Neural cell (in vitro differentiated cells): Measurements from ENCODE around the gene TMUB1. TPM values are rescaled to one million over a fixed set of nuclear protein-coding genes. Genes with fewer than 3 reads are reported as not detected.

Experiments
- H2AFZ ChIP-seq: fragments of 200-600, 300-800 bp; sonication (generic), shearing (Covaris generic); 2 replicates; pipeline ENCODE4 v1.6.0; 2014; ENCODE audit warnings: low read depth, mild to moderate bottlenecking, antibody characterized with exemption, low read length, moderate library complexity
- H3F3A ChIP-seq: fragments of 200-600 bp; shearing (Covaris generic); 2 replicates; pipeline ENCODE4 v1.6.1; 2016; ENCODE audit warnings: mild to moderate bottlenecking, moderate library complexity, mixed read lengths, antibody characterized with exemption, low read length; ENCODE audit not compliant: insufficient read depth, poor library complexity, severe bottlenecking
- H3K27ac ChIP-seq: fragments of 200-600, 300-800 bp; sonication (generic), shearing (Covaris generic); 2 replicates; pipeline ENCODE4 v1.5.1; 2014; ENCODE audit warnings: mild to moderate bottlenecking, low read length, moderate library complexity
- H3K27me3 ChIP-seq: fragments of 300-800, 200-600 bp; sonication (generic), shearing (Covaris generic); 2 replicates; pipeline ENCODE4 v1.6.0; 2014; ENCODE audit warnings: mild to moderate bottlenecking, low read depth, low read length, moderate library complexity; ENCODE audit not compliant: insufficient read depth
- H3K36me3 ChIP-seq: fragments of 300-800, 200-600 bp; sonication (generic), shearing (Covaris generic); 2 replicates; pipeline ENCODE4 v1.5.1; 2014; ENCODE audit warnings: mild to moderate bottlenecking, antibody characterized with exemption, low read length, moderate library complexity; ENCODE audit not compliant: insufficient read depth
- H3K4me2 ChIP-seq: fragments of 300-800, 200-600 bp; sonication (generic), shearing (Covaris generic); 2 replicates; pipeline ENCODE4 v1.6.0; 2014; ENCODE audit warnings: mild to moderate bottlenecking, low read length
- H3K4me3 ChIP-seq: fragments of 300-800, 200-600 bp; sonication (generic), shearing (Covaris generic); 2 replicates; pipeline ENCODE4 v1.5.1; 2014; ENCODE audit warnings: mild to moderate bottlenecking, low read length, moderate library complexity
- H3K79me2 ChIP-seq: fragments of 200-600 bp; shearing (Covaris generic); replicated peaks from 2 replicates; pipeline ENCODE4 v1.6.0; 2014; ENCODE audit warnings: mild to moderate bottlenecking, low read length, moderate library complexity; ENCODE audit not compliant: insufficient read depth
- H3K9ac ChIP-seq: fragments of 300-800, 200-600 bp; sonication (generic), shearing (Covaris generic); 2 replicates; pipeline ENCODE4 v1.6.1; 2016; ENCODE audit warnings: mild to moderate bottlenecking, low read length, mixed read lengths
- H3K9me2 ChIP-seq: fragments of 200-600 bp; shearing (Covaris generic); 2 replicates; pipeline ENCODE4 v1.6.1; 2016; ENCODE audit warnings: mild to moderate bottlenecking, low read length, mixed read lengths; ENCODE audit not compliant: insufficient read depth
- H3K9me3 ChIP-seq: fragments of 200-600, 300-800 bp; sonication (generic), shearing (Covaris generic); 2 replicates; pipeline ENCODE4 v1.6.1; 2016; ENCODE audit warnings: mild to moderate bottlenecking, mixed run types, low read length, moderate library complexity, mixed read lengths
- H4K20me1 ChIP-seq: fragments of 200-600 bp; shearing (Covaris generic); 2 replicates; pipeline ENCODE4 v1.6.1; 2016; ENCODE audit warnings: mild to moderate bottlenecking, mixed run types; ENCODE audit not compliant: insufficient read depth
- CTCF ChIP-seq: fragments of 450-650 bp; IDR thresholded peaks from 2 replicates; pipeline ENCODE4 v1.5.1; 2014; ENCODE audit warnings: antibody characterized with exemption, mild to moderate bottlenecking, moderate library complexity; ENCODE audit not compliant: poor library complexity, severe bottlenecking
- EP300 ChIP-seq: fragments of 450-650 bp; conservative IDR thresholded peaks from 2 replicates; pipeline ENCODE4 v1.6.1; 2014; ENCODE audit warnings: antibody characterized with exemption, mild to moderate bottlenecking, moderate library complexity; ENCODE audit not compliant: poor library complexity, severe bottlenecking
- EZH2 ChIP-seq: fragments of 200-600, 300-800 bp; shearing (Covaris generic), sonication (generic); IDR thresholded peaks from 2 replicates; pipeline ENCODE4 v1.6.1; 2014; ENCODE audit warnings: antibody characterized with exemption, low read length, borderline replicate concordance, mild to moderate bottlenecking; ENCODE audit not compliant: insufficient read depth, poor library complexity, severe bottlenecking
- MXI1 ChIP-seq: fragments of 450-650 bp; conservative IDR thresholded peaks from 2 replicates; pipeline ENCODE4 v1.6.1; 2014; ENCODE audit warnings: antibody characterized with exemption, mild to moderate bottlenecking; ENCODE audit not compliant: poor library complexity, severe bottlenecking
- POLR2AphosphoS5 ChIP-seq: IDR thresholded peaks from 2 replicates; pipeline ENCODE4 v1.6.1; 2012
- RAD21 ChIP-seq: fragments of 450-650 bp; conservative IDR thresholded peaks from 2 replicates; pipeline ENCODE4 v1.6.1; 2014; ENCODE audit warnings: antibody characterized with exemption, mild to moderate bottlenecking, moderate library complexity
- REST ChIP-seq: IDR thresholded peaks from 2 replicates; pipeline ENCODE4 v1.6.1; 2012; ENCODE audit warnings: borderline replicate concordance
- SMC3 ChIP-seq: fragments of 450-650 bp; conservative IDR thresholded peaks from 2 replicates; pipeline ENCODE4 v1.6.1; 2014; ENCODE audit warnings: antibody characterized with exemption, mild to moderate bottlenecking, moderate library complexity; ENCODE audit not compliant: poor library complexity
- TAF1 ChIP-seq: IDR thresholded peaks from 2 replicates; pipeline ENCODE4 v1.6.1; 2012; ENCODE audit warnings: low read depth
- polyA minus RNA-seq: library from RNA; depleted of rRNA, polyadenylated mRNA; stranded (reverse); fragments of >200 nt; gene quantifications from 2 replicates; pipeline ENCODE4 v1.2.3, GENCODE V29; 2014
- polyA plus RNA-seq: library from polyadenylated mRNA; depleted of rRNA; stranded (reverse); fragments of >200 nt; gene quantifications from 2 replicates; pipeline ENCODE4 v1.2.3, GENCODE V29; 2014

Gene TMUB1
- 35.2 and 43.9 TPM in 2 replicates for polyA plus RNA-seq
- 12.5 and 13.4 TPM in 2 replicates for polyA minus RNA-seq

- H2AFZ ChIP-seq, result peak within 1 kb of the TSS; percentile 40
- H3K9ac ChIP-seq, result peak within 1 kb of the TSS; percentile 75
- peaks cover under 1% of the 10 kb centered on the region for H3F3A ChIP-seq
- no peaks in the 10 kb centered on the region for H3K36me3 ChIP-seq
- peak within 1 kb of the TSS; percentile 23 for H3K27ac ChIP-seq
- H3K27me3 ChIP-seq, result no peaks in the 10 kb centered on the region
- peak; percentile 24 for TF ChIP-seq POLR2AphosphoS5
- peak; percentile 21 for TF ChIP-seq CTCF
- TF ChIP-seq MXI1, result peak; percentile 93
- no peak for TF ChIP-seq EZH2
- TF ChIP-seq SMC3, result no peak
- H3K4me2 ChIP-seq, result peak within 1 kb of the TSS; percentile 56
- peak within 1 kb of the TSS; percentile 79 for H3K4me3 ChIP-seq
- H3K9me2 ChIP-seq, result no peaks in the 10 kb centered on the region
- no peaks in the 10 kb centered on the region for H3K9me3 ChIP-seq
- peaks cover 8% of the 10 kb centered on the region for H4K20me1 ChIP-seq
- peaks cover 19% of the 10 kb centered on the region for H3K79me2 ChIP-seq
Observed at GRCh38 chr7:151083071-151083823, at the start of gene TMUB1. Gene TMUB1 (minus strand): TSS chr7:151083493. CDS start chr7:151082563, 930 bp downstream.

- TF ChIP-seq REST, result no peak
- TF ChIP-seq CTCF, result no peak
- TF ChIP-seq POLR2AphosphoS5, result no peak
- TF ChIP-seq EP300, result no peak
- no peak for TF ChIP-seq MXI1
- TF ChIP-seq SMC3, result no peak
- TF ChIP-seq RAD21, result no peak
- no peak for TF ChIP-seq EZH2
- no peak for TF ChIP-seq TAF1
- Histone ChIP-seq H2AFZ (no peak overlapping the region), H3K9ac (no peak overlapping the region), H3K9me2 (no peaks in the 10 kb centered on the region), H4K20me1 (no peaks in the 10 kb centered on the region), H3K4me2 (no peak overlapping the region), H3K9me3 (no peaks in the 10 kb centered on the region), H3K27me3 (no peaks in the 10 kb centered on the region), H3K36me3 (no peaks in the 10 kb centered on the region), H3K79me2 (no peaks in the 10 kb centered on the region), H3K4me3 (no peak overlapping the region), H3K27ac (no peak overlapping the region), H3F3A (no peaks in the 10 kb centered on the region)
Observed at GRCh38 chr7:151132461-151133205, 49.3 kb upstream of the TMUB1 start.
